HEK293 (cell line): ENCODE data around the gene PDCD4.

Experiments
- HOXA7 ChIP-seq: sonication (generic); formaldehyde crosslinking; IDR thresholded peaks from 2 replicates; pipeline ENCODE4 v1.8.1; 2022; ENCODE audit warnings: missing genetic modification reagents, borderline replicate concordance
- KLF10 ChIP-seq: fragments of 450-650 bp; IDR thresholded peaks from 2 replicates; pipeline ENCODE4 v1.5.1; 2018; ENCODE audit warnings: missing biosample characterization, mild to moderate bottlenecking, missing genetic modification characterization
- REPIN1 ChIP-seq: fragments of 450-650 bp; formaldehyde crosslinking; IDR thresholded peaks from 2 replicates; pipeline ENCODE4 v1.5.1; 2017; ENCODE audit warnings: missing biosample characterization, missing genetic modification characterization, low read depth
- ZFP37 ChIP-seq: fragments of 450-650 bp; formaldehyde crosslinking; IDR thresholded peaks from 2 replicates; pipeline ENCODE4 v1.5.1; 2016; ENCODE audit warnings: missing biosample characterization, missing genetic modification characterization
- ZNF416 ChIP-seq: fragments of 450-650 bp; formaldehyde crosslinking; IDR thresholded peaks from 2 replicates; pipeline ENCODE4 v1.5.1; 2016; ENCODE audit warnings: missing biosample characterization, missing genetic modification characterization
- ZNF529 ChIP-seq: fragments of 450-650 bp; formaldehyde crosslinking; IDR thresholded peaks from 2 replicates; pipeline ENCODE4 v1.5.1; 2017; ENCODE audit warnings: missing genetic modification characterization, missing biosample characterization; ENCODE audit not compliant: insufficient replicate concordance
- ZNF560 ChIP-seq: fragments of 450-650 bp; formaldehyde crosslinking; IDR thresholded peaks from 2 replicates; pipeline ENCODE4 v1.5.1; 2017; ENCODE audit warnings: missing biosample characterization, missing genetic modification characterization, borderline replicate concordance
- ZNF660 ChIP-seq: fragments of 450-650 bp; IDR thresholded peaks from 2 replicates; pipeline ENCODE4 v1.5.1; 2018; ENCODE audit warnings: missing biosample characterization, mild to moderate bottlenecking, missing genetic modification characterization
- ZSCAN23 ChIP-seq: fragments of 450-650 bp; formaldehyde crosslinking; IDR thresholded peaks from 2 replicates; pipeline ENCODE4 v1.5.1; 2016; ENCODE audit warnings: missing biosample characterization, missing genetic modification characterization
- TF ChIP-seq, protein P1 (sequence below): fragments of 450-650 bp; formaldehyde crosslinking; IDR thresholded peaks from 2 replicates; pipeline ENCODE4 v1.5.1; 2016; ENCODE audit warnings: missing biosample characterization, missing genetic modification characterization
- TF ChIP-seq, protein P2 (sequence below): fragments of 450-650 bp; formaldehyde crosslinking; IDR thresholded peaks from 2 replicates; pipeline ENCODE4 v1.5.1; 2016; ENCODE audit warnings: missing biosample characterization, missing genetic modification characterization
- TF ChIP-seq, protein P3 (sequence below): fragments of 450-650 bp; formaldehyde crosslinking; IDR thresholded peaks from 2 replicates; pipeline ENCODE4 v1.5.1; 2016; ENCODE audit warnings: missing biosample characterization, missing genetic modification characterization

DNA sequence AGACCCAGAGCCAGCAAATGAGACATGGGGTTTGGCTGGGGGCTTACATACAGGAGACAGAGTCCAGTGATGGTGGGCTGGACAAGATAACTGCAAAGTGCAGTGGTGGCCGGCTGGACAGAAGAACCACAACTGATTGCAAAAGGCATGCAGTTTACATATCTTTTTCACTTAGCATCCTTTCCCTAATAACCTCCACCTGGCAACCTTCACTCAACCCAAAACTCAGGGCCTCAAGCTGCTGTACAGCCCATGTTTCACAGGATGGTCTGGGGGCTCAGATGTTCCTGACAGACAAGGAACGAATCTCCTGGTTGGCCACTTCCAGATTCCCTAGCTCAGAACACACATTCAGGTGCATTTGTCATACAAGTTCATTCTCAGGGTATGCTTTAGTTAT, 7.8 kb upstream of the PDCD4 start:
- TF ChIP-seq, protein P1, sequence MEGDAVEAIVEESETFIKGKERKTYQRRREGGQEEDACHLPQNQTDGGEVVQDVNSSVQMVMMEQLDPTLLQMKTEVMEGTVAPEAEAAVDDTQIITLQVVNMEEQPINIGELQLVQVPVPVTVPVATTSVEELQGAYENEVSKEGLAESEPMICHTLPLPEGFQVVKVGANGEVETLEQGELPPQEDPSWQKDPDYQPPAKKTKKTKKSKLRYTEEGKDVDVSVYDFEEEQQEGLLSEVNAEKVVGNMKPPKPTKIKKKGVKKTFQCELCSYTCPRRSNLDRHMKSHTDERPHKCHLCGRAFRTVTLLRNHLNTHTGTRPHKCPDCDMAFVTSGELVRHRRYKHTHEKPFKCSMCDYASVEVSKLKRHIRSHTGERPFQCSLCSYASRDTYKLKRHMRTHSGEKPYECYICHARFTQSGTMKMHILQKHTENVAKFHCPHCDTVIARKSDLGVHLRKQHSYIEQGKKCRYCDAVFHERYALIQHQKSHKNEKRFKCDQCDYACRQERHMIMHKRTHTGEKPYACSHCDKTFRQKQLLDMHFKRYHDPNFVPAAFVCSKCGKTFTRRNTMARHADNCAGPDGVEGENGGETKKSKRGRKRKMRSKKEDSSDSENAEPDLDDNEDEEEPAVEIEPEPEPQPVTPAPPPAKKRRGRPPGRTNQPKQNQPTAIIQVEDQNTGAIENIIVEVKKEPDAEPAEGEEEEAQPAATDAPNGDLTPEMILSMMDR (tag by site-specific recombination): no peak
- TF ChIP-seq ZFP37 (tag by site-specific recombination) (no peak), ZNF416 (tag by site-specific recombination) (no peak), ZSCAN23 (no peak), ZNF529 (tag by site-specific recombination) (no peak), REPIN1 (tag by site-specific recombination) (no peak), HOXA7 (no peak), ZNF560 (tag by site-specific recombination) (no peak), ZNF660 (tag by site-specific recombination) (no peak), KLF10 (tag by site-specific recombination) (no peak)
- TF ChIP-seq, protein P2, sequence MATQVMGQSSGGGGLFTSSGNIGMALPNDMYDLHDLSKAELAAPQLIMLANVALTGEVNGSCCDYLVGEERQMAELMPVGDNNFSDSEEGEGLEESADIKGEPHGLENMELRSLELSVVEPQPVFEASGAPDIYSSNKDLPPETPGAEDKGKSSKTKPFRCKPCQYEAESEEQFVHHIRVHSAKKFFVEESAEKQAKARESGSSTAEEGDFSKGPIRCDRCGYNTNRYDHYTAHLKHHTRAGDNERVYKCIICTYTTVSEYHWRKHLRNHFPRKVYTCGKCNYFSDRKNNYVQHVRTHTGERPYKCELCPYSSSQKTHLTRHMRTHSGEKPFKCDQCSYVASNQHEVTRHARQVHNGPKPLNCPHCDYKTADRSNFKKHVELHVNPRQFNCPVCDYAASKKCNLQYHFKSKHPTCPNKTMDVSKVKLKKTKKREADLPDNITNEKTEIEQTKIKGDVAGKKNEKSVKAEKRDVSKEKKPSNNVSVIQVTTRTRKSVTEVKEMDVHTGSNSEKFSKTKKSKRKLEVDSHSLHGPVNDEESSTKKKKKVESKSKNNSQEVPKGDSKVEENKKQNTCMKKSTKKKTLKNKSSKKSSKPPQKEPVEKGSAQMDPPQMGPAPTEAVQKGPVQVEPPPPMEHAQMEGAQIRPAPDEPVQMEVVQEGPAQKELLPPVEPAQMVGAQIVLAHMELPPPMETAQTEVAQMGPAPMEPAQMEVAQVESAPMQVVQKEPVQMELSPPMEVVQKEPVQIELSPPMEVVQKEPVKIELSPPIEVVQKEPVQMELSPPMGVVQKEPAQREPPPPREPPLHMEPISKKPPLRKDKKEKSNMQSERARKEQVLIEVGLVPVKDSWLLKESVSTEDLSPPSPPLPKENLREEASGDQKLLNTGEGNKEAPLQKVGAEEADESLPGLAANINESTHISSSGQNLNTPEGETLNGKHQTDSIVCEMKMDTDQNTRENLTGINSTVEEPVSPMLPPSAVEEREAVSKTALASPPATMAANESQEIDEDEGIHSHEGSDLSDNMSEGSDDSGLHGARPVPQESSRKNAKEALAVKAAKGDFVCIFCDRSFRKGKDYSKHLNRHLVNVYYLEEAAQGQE (tag by site-specific recombination): no peak
- TF ChIP-seq, protein P3, sequence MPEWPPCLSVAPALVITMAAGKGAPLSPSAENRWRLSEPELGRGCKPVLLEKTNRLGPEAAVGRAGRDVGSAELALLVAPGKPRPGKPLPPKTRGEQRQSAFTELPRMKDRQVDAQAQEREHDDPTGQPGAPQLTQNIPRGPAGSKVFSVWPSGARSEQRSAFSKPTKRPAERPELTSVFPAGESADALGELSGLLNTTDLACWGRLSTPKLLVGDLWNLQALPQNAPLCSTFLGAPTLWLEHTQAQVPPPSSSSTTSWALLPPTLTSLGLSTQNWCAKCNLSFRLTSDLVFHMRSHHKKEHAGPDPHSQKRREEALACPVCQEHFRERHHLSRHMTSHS (tag by site-specific recombination): no peak
